ENCODE measurements around the gene KDELR3. TPM values are rescaled to one million over a fixed set of nuclear protein-coding genes. Genes with fewer than 3 reads are reported as not detected.

Gene KDELR3
- total RNA-seq, 3 donors from 2014 or later (not counting 1 experiment from before 2014, with no cell fraction given) = 0.25 TPM; not detected in 2

DNA sequence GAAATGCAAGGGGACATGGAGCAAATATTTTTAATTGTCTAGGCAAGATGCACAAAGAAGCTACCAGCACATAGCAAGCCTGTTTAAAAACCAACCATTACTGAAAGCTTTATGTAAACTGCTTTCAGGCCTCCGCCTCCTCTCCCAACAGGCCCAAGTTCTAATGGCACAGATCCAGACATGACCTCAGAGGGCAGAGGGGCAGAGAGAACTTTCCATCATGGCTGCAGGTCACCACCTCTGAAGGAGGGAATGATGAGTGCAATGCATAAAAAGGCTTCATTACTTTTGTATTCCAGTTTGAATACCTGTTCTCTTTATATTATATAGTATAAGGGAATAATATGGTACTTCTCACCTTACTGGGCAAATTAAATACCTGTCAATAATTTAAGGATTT lies 23.0 kb downstream of the KDELR3 start:
- 100% methylated on average over 1 of the region's 1 CpG for WGBS (ENCODE audit: insufficient coverage)
- Histone ChIP-seq H3K4me3 (ENCODE audit: low read length) (no peak overlapping the region), H3K4me1 (ENCODE audit: control insufficient read depth, insufficient read depth, low read length) (peaks cover 7% of the 10 kb centered on the region), H3K27ac (ENCODE audit: low read length) (no peak overlapping the region), H3K9me3 (ENCODE audit: control insufficient read depth, insufficient read depth, low read length) (no peaks in the 10 kb centered on the region), H3K36me3 (ENCODE audit: control insufficient read depth, insufficient read depth, low read length) (peaks cover 92% of the 10 kb centered on the region), H3K27me3 (ENCODE audit: control insufficient read depth, insufficient read depth, low read length) (no peaks in the 10 kb centered on the region)
- no peak overlapping the region for H3K4me3 Mint-ChIP-seq
- H3K27me3 Mint-ChIP-seq (ENCODE audit: low read depth in 2 of 2) = no peaks in the 10 kb centered on the region
- intact Hi-C loops (cut with micrococcal nuclease) = no loop called here
- H3K9me3 Mint-ChIP-seq = no peaks in the 10 kb centered on the region
- ATAC-seq (no peak), DNase-seq (no peak)
- H3K27ac Mint-ChIP-seq = peak overlapping the region; percentile 33 to 83
- peaks cover 20% of the 10 kb centered on the region for H3K36me3 Mint-ChIP-seq
- H3K4me1 Mint-ChIP-seq = peaks cover 23 to 36% of the 10 kb centered on the region in 2 donors
- TF ChIP-seq, protein P1, sequence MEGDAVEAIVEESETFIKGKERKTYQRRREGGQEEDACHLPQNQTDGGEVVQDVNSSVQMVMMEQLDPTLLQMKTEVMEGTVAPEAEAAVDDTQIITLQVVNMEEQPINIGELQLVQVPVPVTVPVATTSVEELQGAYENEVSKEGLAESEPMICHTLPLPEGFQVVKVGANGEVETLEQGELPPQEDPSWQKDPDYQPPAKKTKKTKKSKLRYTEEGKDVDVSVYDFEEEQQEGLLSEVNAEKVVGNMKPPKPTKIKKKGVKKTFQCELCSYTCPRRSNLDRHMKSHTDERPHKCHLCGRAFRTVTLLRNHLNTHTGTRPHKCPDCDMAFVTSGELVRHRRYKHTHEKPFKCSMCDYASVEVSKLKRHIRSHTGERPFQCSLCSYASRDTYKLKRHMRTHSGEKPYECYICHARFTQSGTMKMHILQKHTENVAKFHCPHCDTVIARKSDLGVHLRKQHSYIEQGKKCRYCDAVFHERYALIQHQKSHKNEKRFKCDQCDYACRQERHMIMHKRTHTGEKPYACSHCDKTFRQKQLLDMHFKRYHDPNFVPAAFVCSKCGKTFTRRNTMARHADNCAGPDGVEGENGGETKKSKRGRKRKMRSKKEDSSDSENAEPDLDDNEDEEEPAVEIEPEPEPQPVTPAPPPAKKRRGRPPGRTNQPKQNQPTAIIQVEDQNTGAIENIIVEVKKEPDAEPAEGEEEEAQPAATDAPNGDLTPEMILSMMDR (IDR thresholded peaks at IDR 0.05) = no peak

- Mint-ChIP-seq H3K9me3 (no peaks in the 10 kb centered on the region), H3K27ac (peak overlapping the region; percentile 35 to 61), H3K4me3 (no peak overlapping the region), H3K27me3 (ENCODE audit: low read depth in 2 of 2) (no peaks in the 10 kb centered on the region), H3K4me1 (peaks cover 23 to 36% of the 10 kb centered on the region in 2 donors), H3K36me3 (peaks cover 20% of the 10 kb centered on the region)
- Histone ChIP-seq H3K27ac (ENCODE audit: low read length) (no peak overlapping the region), H3K9me3 (ENCODE audit: control insufficient read depth, insufficient read depth, low read length) (no peaks in the 10 kb centered on the region), H3K4me3 (ENCODE audit: low read length) (no peak overlapping the region), H3K4me1 (ENCODE audit: control insufficient read depth, insufficient read depth, low read length) (peaks cover 12% of the 10 kb centered on the region), H3K36me3 (ENCODE audit: control insufficient read depth, insufficient read depth, low read length) (peaks cover 92% of the 10 kb centered on the region), H3K27me3 (ENCODE audit: control insufficient read depth, insufficient read depth, low read length) (no peaks in the 10 kb centered on the region)
- DNase-seq (no peak), ATAC-seq (no peak)
- TF ChIP-seq, protein P1 (IDR thresholded peaks at IDR 0.05) = no peak
- WGBS (ENCODE audit: insufficient coverage) = 81% methylated on average over 3 of the region's 5 CpGs
- intact Hi-C loops (cut with micrococcal nuclease) = no loop called here
Measured at GRCh38 chr22:38491707-38492348, 23.9 kb downstream of the KDELR3 start.

GRCh38 chr22:38494498-38494897 lies 26.6 kb downstream of the KDELR3 start:
- ATAC-seq (peak in 1 of 3 donors; percentile 35), DNase-seq (no peak)
- WGBS (ENCODE audit: insufficient coverage) = 25% methylated on average over 2 of the region's 2 CpGs
- no peak overlapping the region for H3K4me3 Mint-ChIP-seq
- intact Hi-C loops (cut with micrococcal nuclease) = no loop called here
- Histone ChIP-seq H3K27me3 (ENCODE audit: control insufficient read depth, insufficient read depth, low read length) (no peaks in the 10 kb centered on the region), H3K27ac (ENCODE audit: low read length) (no peak overlapping the region), H3K9me3 (ENCODE audit: control insufficient read depth, insufficient read depth, low read length) (no peaks in the 10 kb centered on the region), H3K36me3 (ENCODE audit: control insufficient read depth, insufficient read depth, low read length) (peaks cover 97% of the 10 kb centered on the region), H3K4me1 (ENCODE audit: control insufficient read depth, insufficient read depth, low read length) (peaks cover 12% of the 10 kb centered on the region), H3K4me3 (ENCODE audit: low read length) (no peak overlapping the region)
- H3K36me3 Mint-ChIP-seq = peaks cover 27% of the 10 kb centered on the region
- H3K27me3 Mint-ChIP-seq (ENCODE audit: low read depth in 2 of 2) = no peaks in the 10 kb centered on the region
- H3K27ac Mint-ChIP-seq = peak overlapping the region; percentile 42 to 64
- TF ChIP-seq, protein P1 (IDR thresholded peaks at IDR 0.05) = no peak
- H3K4me1 Mint-ChIP-seq = peaks cover 26 to 31% of the 10 kb centered on the region in 2 donors
- no peaks in the 10 kb centered on the region for H3K9me3 Mint-ChIP-seq

DNA sequence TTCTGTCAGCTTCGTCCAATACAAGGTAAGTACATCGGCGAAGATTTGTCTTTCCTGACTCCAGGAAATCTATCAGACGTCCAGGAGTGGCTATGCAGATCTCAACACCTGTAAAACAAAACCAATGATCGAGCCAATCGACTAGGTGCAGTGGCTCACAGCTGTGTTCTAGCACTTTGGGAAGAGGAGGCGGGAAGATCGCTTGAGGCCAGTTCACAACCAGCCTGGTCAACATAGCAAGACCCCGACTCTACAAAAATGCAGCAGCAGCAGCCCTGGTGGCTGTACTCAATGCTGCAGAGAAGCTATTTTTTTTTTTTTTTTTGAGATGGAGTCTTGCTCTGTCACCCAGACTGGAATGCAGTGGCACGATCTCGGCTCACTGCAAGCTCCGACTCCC lies 27.0 kb downstream of the KDELR3 start:
- DNase-seq (no peak), ATAC-seq (no peak)
- Histone ChIP-seq H3K4me3 (ENCODE audit: low read length) (no peak overlapping the region), H3K36me3 (ENCODE audit: control insufficient read depth, insufficient read depth, low read length) (peaks cover 96% of the 10 kb centered on the region), H3K4me1 (ENCODE audit: control insufficient read depth, insufficient read depth, low read length) (peaks cover 12% of the 10 kb centered on the region), H3K27ac (ENCODE audit: low read length) (no peak overlapping the region), H3K9me3 (ENCODE audit: control insufficient read depth, insufficient read depth, low read length) (no peaks in the 10 kb centered on the region), H3K27me3 (ENCODE audit: control insufficient read depth, insufficient read depth, low read length) (no peaks in the 10 kb centered on the region)
- intact Hi-C loops (cut with micrococcal nuclease) = no loop called here
- H3K27ac Mint-ChIP-seq = peak overlapping the region; percentile 42 to 64
- no peaks in the 10 kb centered on the region for H3K9me3 Mint-ChIP-seq
- no peaks in the 10 kb centered on the region for H3K27me3 Mint-ChIP-seq (ENCODE audit: low read depth in 2 of 2)
- H3K36me3 Mint-ChIP-seq = peaks cover 30% of the 10 kb centered on the region
- TF ChIP-seq, protein P1 (IDR thresholded peaks at IDR 0.05) = no peak
- H3K4me1 Mint-ChIP-seq = peaks cover 25 to 29% of the 10 kb centered on the region in 2 donors
- no peak overlapping the region for H3K4me3 Mint-ChIP-seq
- WGBS (ENCODE audit: insufficient coverage) = 97% methylated on average over 12 of the region's 12 CpGs

Data from natural killer cell (primary cell).